Adrenal gland (tissue), 12 donors: ENCODE data around the gene RASSF4. TPM values are rescaled to one million over a fixed set of nuclear protein-coding genes. Genes with fewer than 3 reads are reported as not detected.

Experiments
- DNase-seq, 7 donors: peaks; one replicate each; pipeline ENCODE4 v3.0.0-alpha.2; 2019 to 2020
- H3K27ac ChIP-seq, 5 donors: fragments of 200-600 bp; sonication (generic) in 4 of 5; 1 replicate in 3 of 5; 2 replicates in 2 of 5; pipeline versions ENCODE4 v1.5.1 to v1.8.0; 2016 to 2020; ENCODE audit warnings: mild to moderate bottlenecking in 1 of 5
- H3K27me3 ChIP-seq: fragments of 200-600 bp; 2 replicates; pipeline ENCODE4 v1.8.0; 2021
- H3K36me3 ChIP-seq, 2 donors: fragments of 200-600 bp; replicated peaks in 1 of 2; 1 replicate in 1 of 2; 2 replicates in 1 of 2; pipeline versions ENCODE4 v1.5.1 to v1.8.0; 2018 to 2022
- H3K4me1 ChIP-seq, 2 donors: fragments of 200-600 bp; replicated peaks in 1 of 2; 1 replicate in 1 of 2; 2 replicates in 1 of 2; pipeline versions ENCODE4 v1.5.1 to v1.8.0; 2018 to 2021
- H3K4me3 ChIP-seq, 4 donors: fragments of 200-600 bp; sonication (generic) in 3 of 4; one replicate each; pipeline ENCODE4 v1.5.1; 2016 to 2018
- H3K9me3 ChIP-seq, 3 donors: fragments of 200-600 bp; sonication (generic) in 1 of 3; replicated peaks in 1 of 3; 1 replicate in 2 of 3; 2 replicates in 1 of 3; pipeline versions ENCODE4 v1.5.1 to v1.8.0; 2016 to 2021
- CTCF ChIP-seq, 6 experiments: fragments of 450-650 bp in 4 of 6; fragments of 200-600 bp in 2 of 6; sonication (generic) in 1 of 6; IDR thresholded peaks; 1 replicate in 5 of 6; 2 replicates in 1 of 6; pipeline versions ENCODE4 v1.5.1 to v1.8.0; 2016 to 2021; ENCODE audit warnings: antibody characterized with exemption in 6 of 6, mild to moderate bottlenecking in 2 of 6, moderate library complexity in 1 of 6
- POLR2A ChIP-seq, 2 donors: fragments of 450-650 bp; IDR thresholded peaks; one replicate each; pipeline ENCODE4 v1.6.1; 2017; ENCODE audit warnings: antibody characterized with exemption in 2 of 2, mild to moderate bottlenecking in 2 of 2, moderate library complexity in 1 of 2
- WGBS, 4 donors: extraction: QIAGEN DNeasy Blood & Tissue Kit in 2 of 4; methylation state at CpG; one replicate each; pipeline versions ENCODE4 v1.1.5 to v1.1.7; 2013 to 2017; 5-methylcytosine and 5-hydroxymethylcytosine counted together
- intact Hi-C, 2 donors: fragments of 100-400 bp; cut with DNase I; formaldehyde crosslinking; loops; one replicate each; pipeline versions ENCODE4 v1.14.1 to v1.15.0; 2022 to 2023
- polyA plus RNA-seq, 3 donors: library from polyadenylated mRNA; stranded (reverse); fragments of 200-250 nt in 2 of 3; fragments of 350-450 nt in 1 of 3; fragmentation: Illumina TruSeq in 1 of 3; extraction: RNeasy Lipid Tissue Mini Kit (QIAGEN cat#74804) in 1 of 3; gene quantifications; one replicate each; pipeline ENCODE4 v1.2.3, GENCODE V29; 2013 to 2014
- total RNA-seq, 9 donors: library from RNA; depleted of rRNA in 4 of 9; stranded (reverse); fragments of >200 nt in 4 of 9; fragments of 120-200 nt in 1 of 9; fragmentation: NEBNext Ultra II Directional in 1 of 9; extraction: Animal tissue kit (Norgen Biotek cat#: 25700) in 1 of 9; gene quantifications; one replicate each; pipeline versions ENCODE4 v1.1.0 to v1.2.4, GENCODE V29; 2013 to 2023
- donor health status: healthy with polysubstance abuse.
- donor health status: Bipolar disorder and iron deficiency.
- donor health status: DM: yes; HTN: yes; CAD: no.
- donor health status: DM: no; HTN: no; CAD: no.
- donor health status: DM: no; HTN: no; CAD: no.
- donor health status: DM: yes; HTN: yes; CAD: no.

RASSF4 gene
- total and polyA plus RNA-seq, 12 donors = 5.2 to 47.5 (median 25.0) TPM

GRCh38 chr10:44925224-44925623, 34.4 kb upstream of the RASSF4 start:
- TF ChIP-seq POLR2A (IDR thresholded peaks at IDR 0.05) = no peak
- no peak for TF ChIP-seq CTCF (IDR thresholded peaks at IDR 0.05)
- H3K9me3 ChIP-seq = no peaks in the 10 kb centered on the region
- no peaks in the 10 kb centered on the region for H3K27me3 ChIP-seq
- intact Hi-C loops = no loop called here
- peaks cover 5 to 9% of the 10 kb centered on the region in 2 donors for H3K4me1 ChIP-seq
- no peak overlapping the region for H3K4me3 ChIP-seq
- no peak overlapping the region for H3K27ac ChIP-seq
- 67 to 75% (median 72%) methylated on average over 5 to 7 of the region's 7 CpGs for WGBS, 4 donors
- no peaks in the 10 kb centered on the region for H3K36me3 ChIP-seq
- DNase-seq = peak in 3 of 7 donors; percentile 11 to 48 (median 15)

DNA sequence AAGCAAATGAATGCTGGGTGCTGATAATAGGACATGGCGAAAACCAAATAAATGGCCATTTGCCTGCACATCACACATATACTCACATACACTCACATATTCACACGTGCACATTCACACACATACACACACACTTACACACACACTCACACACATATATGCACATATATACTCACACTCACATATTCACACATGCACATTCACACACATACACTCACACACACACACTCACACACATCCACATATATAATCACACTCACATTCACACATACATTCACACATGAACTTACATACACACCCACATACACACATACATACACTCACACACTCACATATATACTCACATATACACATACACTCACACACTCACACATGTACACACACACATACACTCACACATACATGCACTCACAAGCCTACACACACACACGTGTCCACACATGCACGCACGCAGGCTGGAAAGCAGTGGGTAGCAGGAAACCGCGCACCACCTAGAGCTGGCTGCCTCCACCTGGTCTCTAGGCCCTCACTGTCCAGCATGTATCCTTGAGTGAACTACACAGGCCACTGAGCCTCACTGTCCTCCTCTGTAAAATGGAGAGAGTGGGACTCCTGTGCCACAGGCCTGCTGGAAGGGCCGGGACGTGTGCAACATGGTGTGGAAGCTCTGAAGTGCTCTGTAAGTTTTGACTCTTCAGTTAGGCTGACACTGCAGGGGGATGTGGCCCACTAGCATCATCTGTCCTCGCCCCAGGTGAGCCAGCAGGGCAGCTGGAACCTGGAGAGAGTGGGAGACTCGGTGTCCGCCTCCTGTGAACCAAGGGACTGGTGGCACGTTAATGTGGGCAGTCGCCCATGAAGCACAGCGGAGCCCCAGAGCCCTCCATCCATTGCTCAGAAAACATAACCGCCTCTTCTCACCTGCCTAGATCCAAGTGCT, 33.5 kb upstream of the RASSF4 start:
- Histone ChIP-seq H3K4me1 (peaks cover 5 to 9% of the 10 kb centered on the region in 2 donors), H3K27me3 (no peaks in the 10 kb centered on the region), H3K9me3 (no peaks in the 10 kb centered on the region), H3K4me3 (no peak overlapping the region), H3K36me3 (no peaks in the 10 kb centered on the region), H3K27ac (no peak overlapping the region)
- intact Hi-C loops = no loop called here
- DNase-seq = peak in 3 of 7 donors; percentile 12 to 40 (median 16)
- no peak for TF ChIP-seq CTCF (IDR thresholded peaks at IDR 0.05)
- no peak for TF ChIP-seq POLR2A (IDR thresholded peaks at IDR 0.05)
- 93 to 98% (median 96%) methylated on average over 15 to 16 of the region's 16 CpGs for WGBS, 4 donors

DNA sequence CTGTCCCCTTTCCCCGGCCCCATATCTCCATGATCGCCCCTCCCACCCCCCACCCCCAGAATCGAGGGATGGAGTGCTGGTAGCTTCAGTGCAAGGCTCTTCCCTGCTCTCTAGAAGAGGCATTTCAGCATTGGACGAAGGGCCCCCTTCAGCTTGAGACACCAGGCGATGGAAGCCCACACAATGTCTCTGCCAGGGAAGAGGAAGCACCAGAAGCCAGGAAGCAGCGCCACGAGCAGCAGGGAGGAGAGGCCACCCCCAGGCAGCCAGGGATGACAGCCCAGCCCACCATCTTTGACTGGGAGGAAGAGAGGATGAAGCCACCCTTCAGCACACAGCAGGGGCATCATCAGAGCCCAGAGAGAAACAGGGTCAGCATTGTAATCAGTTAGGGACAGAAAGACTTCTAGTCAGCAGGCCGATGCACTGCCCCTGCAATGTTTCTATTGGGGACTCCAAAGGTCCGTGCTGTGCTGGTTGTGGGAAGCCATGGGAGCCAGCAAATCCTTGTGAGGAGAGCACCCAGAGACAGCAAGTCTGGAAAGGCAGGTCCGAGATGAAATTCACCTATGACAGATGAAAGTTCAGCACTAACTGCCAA, 32.8 kb upstream of the RASSF4 start:
- Histone ChIP-seq H3K9me3 (no peaks in the 10 kb centered on the region), H3K4me3 (no peak overlapping the region), H3K36me3 (no peaks in the 10 kb centered on the region), H3K27ac (no peak overlapping the region), H3K27me3 (no peaks in the 10 kb centered on the region), H3K4me1 (peaks cover 5 to 9% of the 10 kb centered on the region in 2 donors)
- 50 to 66% (median 63%) methylated on average over 6 to 10 of the region's 10 CpGs for WGBS, 4 donors
- DNase-seq = peak in 1 of 7 donors; percentile 13
- intact Hi-C loops = no loop called here
- TF ChIP-seq POLR2A (IDR thresholded peaks at IDR 0.05) (no peak), CTCF (IDR thresholded peaks at IDR 0.05) (no peak)

DNA sequence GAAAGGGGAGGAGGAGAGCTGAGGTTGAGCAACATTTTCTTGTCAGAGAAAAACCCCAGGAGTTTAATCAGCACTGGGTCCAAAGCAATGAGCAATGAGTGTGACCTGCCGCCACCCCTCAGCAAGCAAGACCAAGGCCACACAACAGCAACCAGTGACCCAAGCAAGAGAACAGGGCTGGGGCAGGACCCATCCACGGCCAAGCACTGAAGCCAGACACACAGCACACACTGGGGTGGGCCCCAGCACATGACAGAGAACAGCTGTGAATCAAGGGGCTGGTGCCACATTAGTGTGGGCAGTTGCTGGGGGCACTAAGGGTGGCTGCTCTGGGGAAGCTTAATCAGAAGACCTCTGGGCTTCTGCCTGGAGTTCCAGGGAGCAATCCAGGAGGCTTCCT, 32.2 kb upstream of the RASSF4 start:
- H3K27me3 ChIP-seq = no peaks in the 10 kb centered on the region
- peaks cover 5 to 9% of the 10 kb centered on the region in 2 donors for H3K4me1 ChIP-seq
- H3K4me3 ChIP-seq = no peak overlapping the region
- H3K36me3 ChIP-seq = no peaks in the 10 kb centered on the region
- TF ChIP-seq CTCF (IDR thresholded peaks at IDR 0.05) (no peak), POLR2A (IDR thresholded peaks at IDR 0.05) (peak in 1 of 2 donors; percentile 9)
- WGBS, 4 donors = 28 to 53% (median 43%) methylated on average over 1 to 2 of the region's 2 CpGs
- intact Hi-C loops = no loop called here
- no peaks in the 10 kb centered on the region for H3K9me3 ChIP-seq
- DNase-seq = peak; percentile 50 to 93 (median 89)
- H3K27ac ChIP-seq = peak overlapping the region in 2 of 5 donors; percentile 9 to 40
